Suprapubic skin (tissue), 4 donors: ENCODE data around the gene JDP2.

Experiments
- POLR2A ChIP-seq, 2 donors: fragments of 450-650 bp; IDR thresholded peaks; one replicate each; pipeline ENCODE4 v1.6.1; 2017; ENCODE audit warnings: antibody characterized with exemption in 2 of 2, mild to moderate bottlenecking in 2 of 2, moderate library complexity in 2 of 2
- POLR2AphosphoS5 ChIP-seq, 3 donors: sonication (generic); formaldehyde crosslinking; IDR thresholded peaks; one replicate each; pipeline ENCODE4 v1.6.1; 2017; ENCODE audit warnings: antibody characterized with exemption in 3 of 3
- TF ChIP-seq, protein P1 (sequence below), 2 donors: fragments of 200-600 bp in 1 of 2; fragments of 450-650 bp in 1 of 2; sonication (generic) in 1 of 2; IDR thresholded peaks; one replicate each; pipeline ENCODE4 v1.5.1; 2016 to 2019; ENCODE audit warnings: antibody characterized with exemption in 2 of 2, mild to moderate bottlenecking in 1 of 2, moderate library complexity in 1 of 2

DNA sequence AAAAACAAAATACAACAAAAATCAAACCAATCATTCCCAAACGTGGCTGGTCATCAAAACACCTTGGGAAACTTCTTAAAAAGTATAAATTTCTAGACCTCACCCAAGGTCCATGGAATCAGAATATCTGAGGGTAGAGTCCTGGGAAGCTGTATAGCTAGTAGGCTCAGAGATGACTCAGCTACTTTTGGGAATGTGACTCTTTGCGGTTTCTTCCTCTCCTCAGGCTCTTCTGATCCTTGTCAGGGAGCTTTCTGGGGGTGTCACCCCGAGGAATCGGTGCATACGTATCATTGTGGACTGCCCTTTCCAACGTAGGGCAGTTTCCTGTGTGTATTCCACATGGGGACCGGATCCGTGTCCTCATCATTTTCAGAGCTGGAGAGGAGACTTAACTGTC, 14.8 kb downstream of the JDP2 start:
- TF ChIP-seq, protein P1, sequence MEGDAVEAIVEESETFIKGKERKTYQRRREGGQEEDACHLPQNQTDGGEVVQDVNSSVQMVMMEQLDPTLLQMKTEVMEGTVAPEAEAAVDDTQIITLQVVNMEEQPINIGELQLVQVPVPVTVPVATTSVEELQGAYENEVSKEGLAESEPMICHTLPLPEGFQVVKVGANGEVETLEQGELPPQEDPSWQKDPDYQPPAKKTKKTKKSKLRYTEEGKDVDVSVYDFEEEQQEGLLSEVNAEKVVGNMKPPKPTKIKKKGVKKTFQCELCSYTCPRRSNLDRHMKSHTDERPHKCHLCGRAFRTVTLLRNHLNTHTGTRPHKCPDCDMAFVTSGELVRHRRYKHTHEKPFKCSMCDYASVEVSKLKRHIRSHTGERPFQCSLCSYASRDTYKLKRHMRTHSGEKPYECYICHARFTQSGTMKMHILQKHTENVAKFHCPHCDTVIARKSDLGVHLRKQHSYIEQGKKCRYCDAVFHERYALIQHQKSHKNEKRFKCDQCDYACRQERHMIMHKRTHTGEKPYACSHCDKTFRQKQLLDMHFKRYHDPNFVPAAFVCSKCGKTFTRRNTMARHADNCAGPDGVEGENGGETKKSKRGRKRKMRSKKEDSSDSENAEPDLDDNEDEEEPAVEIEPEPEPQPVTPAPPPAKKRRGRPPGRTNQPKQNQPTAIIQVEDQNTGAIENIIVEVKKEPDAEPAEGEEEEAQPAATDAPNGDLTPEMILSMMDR (IDR thresholded peaks at IDR 0.05), result no peak
- TF ChIP-seq POLR2AphosphoS5 (IDR thresholded peaks at IDR 0.05), result no peak
- TF ChIP-seq POLR2A (IDR thresholded peaks at IDR 0.05), result no peak
